PFSK-1 (cell line): ENCODE results near the gene RIPOR2.

Experiments
- FOXP2 ChIP-seq: optimal IDR thresholded peaks from 2 replicates; pipeline ENCODE3; 2011; ENCODE audit warnings: borderline replicate concordance, control low read depth, inconsistent platforms; ENCODE audit not compliant: insufficient read depth; ENCODE audit errors: extremely low read length, extremely low read depth
- POLR2AphosphoS5 ChIP-seq: IDR thresholded peaks from 2 replicates; pipeline ENCODE4 v1.6.1; 2012; ENCODE audit warnings: low read depth, mild to moderate bottlenecking, control low read depth, low read length, moderate library complexity
- REST ChIP-seq, 2 experiments: IDR thresholded peaks; 2 replicates each; pipeline versions ENCODE4 v1.6.1 to v1.8.0; 2011 to 2012; ENCODE audit warnings: low read depth in 2 of 2, low read length in 2 of 2, control low read depth in 1 of 2, inconsistent platforms in 1 of 2, mild to moderate bottlenecking in 1 of 2, moderate library complexity in 1 of 2; ENCODE audit not compliant: insufficient read depth in 1 of 2
- SIN3A ChIP-seq: IDR thresholded peaks from 2 replicates; pipeline ENCODE4 v1.6.1; 2012; ENCODE audit warnings: mild to moderate bottlenecking, low read length, moderate library complexity, borderline replicate concordance; ENCODE audit not compliant: insufficient read depth
- TAF1 ChIP-seq: IDR thresholded peaks from 2 replicates; pipeline ENCODE4 v1.6.1; 2012; ENCODE audit warnings: low read length, control low read depth, borderline replicate concordance; ENCODE audit not compliant: insufficient read depth

RIPOR2 gene

GRCh38 chr6:24930431-24930871 lies 5.3 kb downstream of the RIPOR2 start:
- TF ChIP-seq POLR2AphosphoS5 (no peak), SIN3A (no peak), FOXP2 (no peak), TAF1 (no peak), REST (IDR thresholded peaks at IDR 0.05; ENCODE audit: insufficient read depth in 1 of 2, low read depth in 2 of 2, low read length in 2 of 2) (no peak)

- TF ChIP-seq FOXP2 (no peak), REST (IDR thresholded peaks at IDR 0.05; ENCODE audit: insufficient read depth in 1 of 2, low read depth in 2 of 2, low read length in 2 of 2) (no peak), TAF1 (no peak), POLR2AphosphoS5 (no peak), SIN3A (no peak)
These were observed 6.5 kb downstream of the RIPOR2 start for GRCh38 chr6:24929242-24929641.

DNA sequence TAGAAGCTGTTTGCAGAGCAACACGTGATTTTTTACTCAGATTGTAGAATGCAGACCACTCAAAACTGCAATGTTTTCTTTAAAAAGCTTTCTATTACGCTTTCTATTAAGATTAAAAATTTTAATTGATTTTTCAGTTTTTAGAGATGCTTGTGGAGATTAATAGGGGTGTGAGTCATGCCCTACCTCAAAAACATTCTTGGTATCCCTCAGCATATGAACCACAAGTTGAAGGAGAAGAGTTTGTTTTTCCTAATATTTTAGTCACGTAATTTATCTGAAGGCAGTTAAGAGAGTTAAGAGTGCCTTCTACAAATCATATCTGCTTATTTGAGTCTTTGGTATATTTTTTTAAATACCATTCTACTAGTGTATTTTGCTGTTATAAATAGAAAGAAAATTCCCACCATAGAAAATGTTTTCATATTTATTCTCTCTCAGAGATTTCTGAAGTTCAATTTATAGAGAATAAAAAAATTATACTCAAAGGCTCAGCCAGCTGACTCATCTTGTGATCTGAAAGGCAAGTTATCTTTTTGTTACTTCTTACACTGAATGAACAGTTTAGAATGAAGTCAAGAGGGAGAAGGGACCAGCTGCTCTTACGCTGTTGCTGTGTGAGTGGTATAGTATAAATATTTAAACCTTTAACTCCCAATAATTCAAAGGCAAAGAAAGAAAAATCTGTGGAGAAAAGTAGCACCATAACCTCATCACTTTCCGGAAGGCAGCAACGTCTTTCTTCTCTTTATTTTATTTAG lies 7.6 kb downstream of the RIPOR2 start:
- TF ChIP-seq FOXP2: no peak
- TF ChIP-seq TAF1: no peak
- TF ChIP-seq SIN3A: no peak
- TF ChIP-seq REST (IDR thresholded peaks at IDR 0.05; ENCODE audit: insufficient read depth in 1 of 2, low read depth in 2 of 2, low read length in 2 of 2): no peak
- TF ChIP-seq POLR2AphosphoS5: no peak

- no peak for TF ChIP-seq FOXP2
- TF ChIP-seq POLR2AphosphoS5: no peak
- TF ChIP-seq SIN3A: no peak
- no peak for TF ChIP-seq REST (IDR thresholded peaks at IDR 0.05; ENCODE audit: insufficient read depth in 1 of 2, low read depth in 2 of 2, low read length in 2 of 2)
- no peak for TF ChIP-seq TAF1
These were observed 8.3 kb downstream of the RIPOR2 start for GRCh38 chr6:24927277-24927955.
